HL-60/S4 (cell line): ENCODE measurements around the gene HIPK2.
"Not testable (repeated sequence)": the region's sequence is repeated elsewhere in the genome, so short reads cannot be mapped to it uniquely, and the experiment has no call there.

ENCODE experiments used
- in situ Hi-C: fragments of 300-500 bp; cut with MboI; formaldehyde crosslinking; loops from 2 replicates; pipeline ENCODE4 v1.14.3; 2022; ENCODE audit warnings: low sequenced_read_pairs

The HIPK2 gene

DNA sequence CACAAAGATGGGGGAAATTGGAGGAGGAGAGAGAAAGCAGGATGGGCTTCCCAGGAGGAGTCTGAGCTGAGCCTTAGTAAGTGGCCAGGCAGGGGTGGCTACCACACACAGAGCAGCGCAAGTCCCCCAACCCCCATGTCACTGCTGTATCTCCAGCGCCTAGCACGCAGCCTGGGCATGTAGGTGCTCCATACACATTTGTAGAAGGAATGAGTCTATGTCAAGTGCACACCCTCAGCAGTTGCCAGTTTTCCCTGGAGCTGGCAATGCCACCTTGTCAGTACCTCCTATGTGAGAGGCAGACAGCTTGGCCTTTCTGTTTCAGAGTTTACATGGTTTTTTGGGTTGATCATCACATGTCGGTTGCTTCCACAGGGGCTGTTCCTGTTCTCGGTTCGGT is 138.2 kb downstream of the HIPK2 start:
- in situ Hi-C loops, result loop anchor here (25.0 kb wide), 1 partner anchor 698 kb away; no protein-coding TSS in a partner anchor

GRCh38 chr7:139635526-139636302 is 142.1 kb downstream of the HIPK2 start:
- in situ Hi-C loops, result loop anchor here (25.0 kb wide), 1 partner anchor 702 kb away; no protein-coding TSS in a partner anchor

DNA sequence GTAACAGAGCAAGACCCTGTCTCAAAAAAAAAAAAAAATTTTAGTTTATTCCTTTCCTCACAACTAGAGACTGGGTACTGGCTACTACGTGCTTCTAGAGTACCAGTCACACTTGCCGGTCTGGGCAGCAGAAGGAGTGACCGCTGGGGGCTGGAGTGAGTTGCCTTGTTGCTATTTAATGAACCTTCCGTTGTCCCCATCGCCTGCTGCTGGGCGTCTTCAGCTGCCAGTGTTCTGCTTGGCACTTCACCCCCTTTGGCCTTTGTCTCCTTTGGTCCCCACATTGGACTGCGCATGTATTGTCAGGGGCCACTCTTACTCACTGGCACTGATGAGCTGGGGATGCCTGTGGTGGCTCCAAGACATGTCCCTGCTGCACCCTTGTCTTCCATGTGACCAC is 143.7 kb downstream of the HIPK2 start:
- in situ Hi-C loops, result loop anchor here (25.0 kb wide), 1 partner anchor 703 kb away; no protein-coding TSS in a partner anchor

- in situ Hi-C loops, result loop anchor here (25.0 kb wide), 1 partner anchor 706 kb away; no protein-coding TSS in a partner anchor
Observed at GRCh38 chr7:139631520-139632031, 146.2 kb downstream of the HIPK2 start.

- in situ Hi-C loops, result loop anchor here (25.0 kb wide), 1 partner anchor 706 kb away; no protein-coding TSS in a partner anchor
Observed at GRCh38 chr7:139630643-139631519, 146.9 kb downstream of the HIPK2 start.

DNA sequence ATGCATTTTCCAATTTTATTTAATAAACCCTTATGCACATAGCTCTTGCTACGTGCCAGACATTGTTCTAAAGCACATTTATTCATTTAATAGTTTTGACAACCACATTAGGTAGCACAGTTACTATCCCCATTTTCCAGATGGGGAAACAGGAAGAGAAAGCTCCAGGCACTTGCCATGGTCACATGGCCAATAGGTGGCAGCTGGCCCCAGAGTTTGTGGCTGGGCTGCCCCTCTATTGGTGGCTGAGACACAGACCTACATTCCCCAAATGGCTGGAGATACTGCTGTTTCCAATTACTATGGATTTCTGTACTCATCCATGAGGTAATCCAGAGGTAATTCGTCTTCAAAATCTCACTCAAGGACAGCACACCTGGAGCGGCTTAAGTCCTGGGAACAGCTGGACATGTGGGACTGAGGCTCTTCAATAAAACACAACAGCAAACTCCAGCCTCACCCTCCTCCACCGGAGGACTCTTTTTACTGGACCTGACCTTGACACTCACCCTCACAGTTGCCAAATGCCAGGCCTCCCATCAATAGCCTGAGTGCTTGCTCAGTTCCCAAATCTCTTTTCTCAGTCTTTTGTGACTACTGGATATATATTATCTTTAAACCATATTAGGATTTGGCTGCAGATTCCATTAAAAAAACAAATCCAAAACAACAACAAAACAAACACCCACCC is 148.3 kb downstream of the HIPK2 start:
- in situ Hi-C loops, result loop anchor here (25.0 kb wide), 1 partner anchor 708 kb away; no protein-coding TSS in a partner anchor

DNA sequence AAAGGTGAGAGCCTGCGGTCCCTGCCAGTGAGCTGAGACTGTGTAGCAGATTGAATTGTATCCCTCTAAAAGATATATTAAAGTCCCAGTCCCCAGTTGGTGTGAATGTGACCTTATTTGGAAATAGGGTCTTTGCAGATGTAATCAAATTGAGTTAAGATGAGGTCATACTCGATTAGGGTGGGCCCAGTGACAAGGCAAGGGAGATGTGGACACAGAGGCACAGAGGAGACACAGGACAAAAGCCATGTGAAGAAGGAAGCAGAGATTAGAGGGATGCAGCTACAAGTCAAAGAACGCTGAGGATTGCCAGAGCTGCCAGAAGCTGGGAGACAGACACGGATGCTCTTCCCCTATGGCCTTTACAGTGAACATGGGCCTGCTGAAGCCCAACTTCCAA is 150.0 kb downstream of the HIPK2 start:
- in situ Hi-C loops, result loop anchor here (25.0 kb wide), 1 partner anchor 709 kb away; no protein-coding TSS in a partner anchor

- in situ Hi-C loops, result loop anchor here (25.0 kb wide), 1 partner anchor 710 kb away; no protein-coding TSS in a partner anchor
Observed at GRCh38 chr7:139626817-139627216, 151.0 kb downstream of the HIPK2 start.

DNA sequence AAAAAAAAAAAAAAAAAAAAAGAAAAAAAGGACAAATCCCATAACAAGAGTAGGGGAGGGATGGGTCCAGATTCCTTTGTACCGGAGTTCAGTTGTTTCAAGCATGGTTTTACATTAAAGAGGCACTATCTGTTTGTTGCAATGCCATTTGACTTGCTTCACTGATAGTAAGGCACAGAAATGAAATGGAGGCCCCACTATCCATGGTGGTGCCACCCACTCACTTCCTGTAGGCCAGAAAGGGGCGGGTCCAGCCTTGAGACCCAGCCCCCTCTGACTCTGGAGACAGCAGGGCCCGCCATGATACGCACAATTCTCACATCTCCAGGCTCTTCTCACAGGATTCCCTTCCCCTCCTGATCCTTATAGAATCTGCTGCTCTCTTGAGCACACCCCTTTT is 154.3 kb downstream of the HIPK2 start:
- in situ Hi-C loops, result no loop called here

GRCh38 chr7:139620676-139621344 is 157.0 kb downstream of the HIPK2 start:
- in situ Hi-C loops, result no loop called here

DNA sequence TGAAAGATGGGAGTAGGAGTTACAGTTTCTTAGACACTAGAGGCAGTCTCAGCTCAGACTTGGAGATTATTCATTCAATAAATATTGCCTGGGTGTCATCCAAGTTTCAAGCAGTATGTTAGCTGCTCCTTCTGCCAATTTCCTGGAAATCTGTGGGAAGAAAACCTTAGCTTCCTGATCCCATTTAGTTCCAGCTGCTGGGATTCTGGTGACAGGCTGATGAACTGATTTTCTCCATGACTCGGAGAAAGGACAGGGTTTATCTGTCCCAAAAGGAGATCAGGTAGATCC is 158.5 kb downstream of the HIPK2 start:
- in situ Hi-C loops, result no loop called here

DNA sequence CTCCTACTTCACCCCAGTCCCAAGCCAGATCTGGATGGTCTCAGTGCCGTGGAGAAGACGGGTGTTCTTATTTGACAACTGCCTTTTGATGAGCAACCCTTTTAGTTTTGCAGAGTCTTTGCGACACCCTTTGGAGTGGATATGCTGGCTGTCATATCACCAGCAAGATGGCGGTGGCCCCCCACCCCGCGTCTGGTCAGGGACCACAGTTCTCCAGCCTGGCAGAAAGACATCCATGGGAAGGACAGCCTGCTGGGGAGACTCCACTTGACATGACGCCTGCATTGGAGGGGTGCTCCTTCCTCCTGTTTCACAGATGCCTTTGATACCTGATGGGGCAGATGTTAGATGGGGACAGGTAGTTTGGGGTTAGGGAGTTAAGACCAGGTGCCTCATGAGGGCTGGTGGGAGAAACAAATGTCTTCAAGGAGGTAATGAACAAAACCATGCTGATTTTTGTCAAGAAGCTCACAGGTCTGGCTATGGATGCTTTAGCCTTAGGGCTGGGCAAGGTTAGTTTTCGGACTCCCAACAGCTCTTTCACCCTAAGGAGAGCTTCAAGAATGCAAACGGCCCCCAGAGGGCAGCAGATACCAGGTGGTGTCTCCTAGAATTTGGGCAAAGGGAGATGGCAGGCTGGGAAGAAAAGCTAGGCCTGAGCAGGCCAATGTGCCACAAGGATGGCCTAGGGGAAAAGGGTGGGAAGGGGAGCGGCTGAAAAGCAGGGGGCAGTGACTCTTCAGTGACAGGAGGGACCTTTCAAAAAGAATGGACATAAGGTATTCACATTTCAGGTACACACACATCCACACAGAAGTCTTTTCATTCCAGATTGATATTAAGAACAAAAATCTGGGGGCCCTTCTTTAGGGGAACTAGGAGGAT is 159.1 kb downstream of the HIPK2 start:
- in situ Hi-C loops, result no loop called here

DNA sequence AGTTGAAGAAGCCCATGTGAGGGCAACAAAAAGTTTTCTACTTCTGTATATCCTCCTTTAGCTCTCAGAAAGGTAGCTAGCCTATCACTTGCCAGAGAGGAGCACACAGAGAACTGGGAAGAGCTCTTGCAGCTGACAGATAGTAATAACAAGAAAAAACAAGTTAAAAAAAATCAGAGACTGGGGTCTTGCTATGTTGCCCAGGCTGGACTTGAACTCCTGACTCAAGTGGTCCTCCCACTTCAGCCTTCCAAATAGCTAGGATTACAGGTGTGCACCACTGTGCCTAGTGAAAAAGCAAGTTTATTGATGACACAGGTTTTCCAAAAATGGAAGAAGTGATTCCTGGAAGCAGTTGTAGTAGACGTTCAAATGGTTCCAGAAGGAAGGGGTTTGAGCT is 160.7 kb downstream of the HIPK2 start:
- in situ Hi-C loops, result no loop called here

GRCh38 chr7:139614886-139615285 is 162.9 kb downstream of the HIPK2 start:
- in situ Hi-C loops, result no loop called here

GRCh38 chr7:139613971-139614411 is 163.8 kb downstream of the HIPK2 start:
- in situ Hi-C loops, result no loop called here

DNA sequence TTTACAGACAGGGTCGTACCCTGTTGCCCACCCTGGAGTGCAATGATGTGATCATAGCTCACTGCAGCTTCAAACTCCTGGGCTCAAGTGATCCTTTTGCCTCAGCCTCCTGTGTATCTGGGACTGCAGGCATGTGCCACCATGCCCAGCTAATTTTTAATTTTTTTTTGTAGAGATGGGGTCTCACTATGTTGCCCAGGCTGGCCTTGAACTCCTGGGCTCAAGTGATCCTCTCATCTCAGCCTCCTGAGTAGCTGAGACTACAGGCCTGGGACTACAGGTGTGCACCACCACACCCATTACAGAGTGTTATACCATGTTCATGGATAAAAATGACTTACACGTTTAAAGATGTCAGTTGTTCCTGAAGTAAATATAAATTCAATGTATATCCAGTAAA is 166.2 kb downstream of the HIPK2 start:
- in situ Hi-C loops, result not testable (repeated sequence)

DNA sequence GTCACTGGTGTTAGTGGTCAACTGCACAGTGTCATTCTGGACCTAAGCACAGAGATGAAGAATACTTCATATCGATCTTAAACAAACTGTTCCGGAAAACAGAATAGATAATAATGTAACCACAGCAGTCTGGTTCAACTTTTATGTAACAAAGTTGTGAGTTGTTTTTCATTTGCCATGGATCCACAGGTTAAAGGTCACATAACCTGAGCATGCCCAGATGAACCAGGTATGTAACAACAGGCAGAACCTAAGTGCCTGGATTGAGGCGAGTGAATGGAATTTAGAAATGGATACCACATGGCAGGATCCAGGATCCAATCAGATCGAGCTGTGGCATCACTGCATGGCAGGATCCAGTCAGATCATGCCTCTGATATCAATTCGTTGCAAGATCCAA is 167.2 kb downstream of the HIPK2 start:
- in situ Hi-C loops, result no loop called here

GRCh38 chr7:139603896-139604295 is 173.9 kb downstream of the HIPK2 start:
- in situ Hi-C loops, result no loop called here

GRCh38 chr7:139603282-139603681 is 174.5 kb downstream of the HIPK2 start:
- in situ Hi-C loops, result no loop called here
